ENCODE measurements around the gene ABHD12. TPM values are rescaled to one million over a fixed set of nuclear protein-coding genes. Genes with fewer than 3 reads are reported as not detected.
A peak's percentile ranks its signal among the peaks of the same experiment; 100 is the strongest.

The ABHD12 gene
- total RNA-seq, 4 donors from 2014 or later = 11.9 to 18.4 (median 13.8) TPM

- intact Hi-C loops (cut with DNase I; ENCODE audit: low total_unique reads) = loop anchor here (1.0 kb wide), 1 partner anchor 88 kb away; no protein-coding TSS in a partner anchor
- H3K4me3 ChIP-seq = peak overlapping the region in 2 of 4 donors; percentile 17 to 24
- DNase-seq = peak in 1 of 2 donors; percentile 1
Observed at GRCh38 chr20:25310921-25311728, 79.5 kb downstream of the ABHD12 start.

GRCh38 chr20:25310268-25310920 lies 80.2 kb downstream of the ABHD12 start:
- Histone ChIP-seq H3K27ac (peak overlapping the region; percentile 55 to 72 (median 59)), H3K27me3 (no peaks in the 10 kb centered on the region), H3K36me3 (no peaks in the 10 kb centered on the region), H3K4me1 (peaks cover 18% of the 10 kb centered on the region in 2 donors), H3K9me3 (no peaks in the 10 kb centered on the region), H3K4me3 (peak overlapping the region in 2 of 4 donors; percentile 17 to 24)
- peak; percentile 85 to 94 for ATAC-seq
- peak in 1 of 2 donors; percentile 21 for TF ChIP-seq POLR2A (IDR thresholded peaks at IDR 0.05)
- peak in 3 of 5 experiments; percentile 14 to 36 (median 32) for TF ChIP-seq CTCF (IDR thresholded peaks at IDR 0.05 in 4 of 5, conservative IDR thresholded peaks at IDR 0.05 in 1 of 5)
- DNase-seq = peak; percentile 40 to 66
- intact Hi-C loops (cut with DNase I; ENCODE audit: low total_unique reads) (loop anchor here (1.0 kb wide), 1 partner anchor 89 kb away; no protein-coding TSS in a partner anchor), in situ Hi-C loops (cut with MboI; ENCODE audit: low sequenced_read_pairs in 4 of 4) (no loop called here)

More at GRCh38 chr20:25310921-25311728, 79.5 kb downstream of the ABHD12 start:
- ATAC-seq = peak in 1 of 2 donors; percentile 15
- H3K4me1 ChIP-seq = peaks cover 18% of the 10 kb centered on the region in 2 donors
- no peak for TF ChIP-seq CTCF (IDR thresholded peaks at IDR 0.05 in 4 of 5, conservative IDR thresholded peaks at IDR 0.05 in 1 of 5)
- TF ChIP-seq POLR2A (IDR thresholded peaks at IDR 0.05) = no peak
- in situ Hi-C loops (cut with MboI; ENCODE audit: low sequenced_read_pairs in 4 of 4) = no loop called here
- no peaks in the 10 kb centered on the region for H3K9me3 ChIP-seq
- no peaks in the 10 kb centered on the region for H3K27me3 ChIP-seq
- H3K36me3 ChIP-seq = no peaks in the 10 kb centered on the region
- H3K27ac ChIP-seq = peak overlapping the region; percentile 55 to 72 (median 59)

GRCh38 chr20:25309395-25310267 lies 81.0 kb downstream of the ABHD12 start:
- intact Hi-C loops (cut with DNase I; ENCODE audit: low total_unique reads) = loop anchor here (1.0 kb wide), 1 partner anchor 90 kb away; no protein-coding TSS in a partner anchor
- Histone ChIP-seq H3K27ac (peak overlapping the region; percentile 44 to 72 (median 58)), H3K4me3 (no peak overlapping the region), H3K9me3 (no peaks in the 10 kb centered on the region), H3K27me3 (no peaks in the 10 kb centered on the region), H3K4me1 (peaks cover 18% of the 10 kb centered on the region in 2 donors), H3K36me3 (no peaks in the 10 kb centered on the region)
- DNase-seq = peak; percentile 6 to 59
- in situ Hi-C loops (cut with MboI; ENCODE audit: low sequenced_read_pairs in 4 of 4) = loop anchor here in 1 of 4 donors (10.0 kb wide), 1 partner anchor 85 kb away; the partner anchor contains the start of gene ABHD12
- no peak for TF ChIP-seq CTCF (IDR thresholded peaks at IDR 0.05 in 4 of 5, conservative IDR thresholded peaks at IDR 0.05 in 1 of 5)
- ATAC-seq = peak; percentile 6 to 45
